ENCODE results near the gene SUPT6H.
"Not testable (repeated sequence)": the region's sequence is repeated elsewhere in the genome, so short reads cannot be mapped to it uniquely, and the experiment has no call there.

The SUPT6H gene

GRCh38 chr17:28655160-28655559 lies 6.8 kb upstream of the SUPT6H start:
- no peak for FAIRE-seq

GRCh38 chr17:28657756-28658155 lies 4.2 kb upstream of the SUPT6H start:
- FAIRE-seq: no peak

GRCh38 chr17:28658342-28658741 lies 3.7 kb upstream of the SUPT6H start:
- FAIRE-seq: not testable (repeated sequence)

GRCh38 chr17:28658766-28659496 lies 3.1 kb upstream of the SUPT6H start:
- FAIRE-seq: not testable (repeated sequence)

GRCh38 chr17:28659497-28659881 lies 2.5 kb upstream of the SUPT6H start:
- not testable (repeated sequence) for FAIRE-seq

- no peak for FAIRE-seq
Observed at GRCh38 chr17:28662527-28662829, 473 bp downstream of the SUPT6H start.

- FAIRE-seq: no peak
Observed at GRCh38 chr17:28663723-28664122, 1.7 kb downstream of the SUPT6H start.

GRCh38 chr17:28665994-28666393 lies 4.0 kb downstream of the SUPT6H start:
- FAIRE-seq: no peak

- FAIRE-seq: no peak
Observed at GRCh38 chr17:28667870-28668269, 5.9 kb downstream of the SUPT6H start.

GRCh38 chr17:28669918-28670317 lies 7.9 kb downstream of the SUPT6H start:
- no peak for FAIRE-seq

- FAIRE-seq: no peak
Observed at GRCh38 chr17:28675490-28675889, 13.5 kb downstream of the SUPT6H start.

- no peak for FAIRE-seq
Observed at GRCh38 chr17:28675980-28676379, 14.0 kb downstream of the SUPT6H start.

GRCh38 chr17:28682655-28683054 lies 20.6 kb downstream of the SUPT6H start:
- no peak for FAIRE-seq

- FAIRE-seq: no peak
Observed at GRCh38 chr17:28684963-28685362, 23.0 kb downstream of the SUPT6H start.

GRCh38 chr17:28685366-28685765 lies 23.4 kb downstream of the SUPT6H start:
- no peak for FAIRE-seq

- no peak for FAIRE-seq
Observed at GRCh38 chr17:28686296-28686695, 24.3 kb downstream of the SUPT6H start.

- FAIRE-seq: no peak
Observed at GRCh38 chr17:28688481-28688880, 26.5 kb downstream of the SUPT6H start.

GRCh38 chr17:28689011-28689410 lies 27.0 kb downstream of the SUPT6H start:
- FAIRE-seq: no peak

GRCh38 chr17:28693869-28694268 lies 31.9 kb downstream of the SUPT6H start:
- FAIRE-seq: no peak

GRCh38 chr17:28698253-28698941 lies 36.4 kb downstream of the SUPT6H start:
- no peak for FAIRE-seq

GRCh38 chr17:28700278-28700677 lies 38.3 kb downstream of the SUPT6H start:
- FAIRE-seq: no peak

- no peak for FAIRE-seq
Observed at GRCh38 chr17:28700830-28701492, 39.0 kb downstream of the SUPT6H start.

GRCh38 chr17:28702026-28702751 lies 40.2 kb downstream of the SUPT6H start:
- FAIRE-seq: no peak

GRCh38 chr17:28702752-28703150 lies 40.7 kb downstream of the SUPT6H start:
- FAIRE-seq: no peak
